CD4-positive, alpha-beta memory T cell (primary cell): Measurements from ENCODE around the gene PSIP1. TPM values are rescaled to one million over a fixed set of nuclear protein-coding genes. Genes with fewer than 3 reads are reported as not detected.

Experiments
- CTCF ChIA-PET: fragments of 350-600 bp; sonication (Branson Sonifier 250); formaldehyde crosslinking; loops from one replicate; lab custom pipeline; 2021; ENCODE audit warnings: inconsistent platforms; ENCODE audit not compliant: partially characterized antibody; lab: Charles Lee
- POLR2A ChIA-PET: fragments of 350-600 bp; sonication (Branson Sonifier 250); formaldehyde crosslinking; loops from one replicate; lab custom pipeline; 2021; ENCODE audit not compliant: partially characterized antibody; lab: Charles Lee
- DNase-seq, 5 donors: peaks; one replicate each; pipeline versions ENCODE4 v3.0.0 to v3.0.0-alpha.2; 2020 to 2022; ENCODE audit warnings: mixed read lengths in 1 of 5
- H3K27ac ChIP-seq: one replicate; pipeline ENCODE4 v1.7.0; 2013; ENCODE audit warnings: low read depth, low read length
- H3K27me3 ChIP-seq: 2 replicates; pipeline ENCODE4 v1.7.0; 2013; ENCODE audit warnings: mild to moderate bottlenecking, low read length, moderate library complexity; ENCODE audit not compliant: insufficient read depth
- H3K36me3 ChIP-seq: 2 replicates; pipeline ENCODE4 v1.7.0; 2013; ENCODE audit warnings: mild to moderate bottlenecking, low read length, moderate library complexity; ENCODE audit not compliant: insufficient read depth
- H3K4me1 ChIP-seq: 2 replicates; pipeline ENCODE4 v1.7.0; 2013; ENCODE audit warnings: mild to moderate bottlenecking, low read length, moderate library complexity; ENCODE audit not compliant: insufficient read depth
- H3K4me3 ChIP-seq, 2 donors: one replicate each; pipeline ENCODE4 v1.7.0; 2013; ENCODE audit warnings: low read length in 2 of 2, mild to moderate bottlenecking in 1 of 2
- H3K9me3 ChIP-seq, 2 donors: one replicate each; pipeline ENCODE4 v1.7.0; 2013; ENCODE audit warnings: low read length in 2 of 2, control low read depth in 1 of 2; ENCODE audit not compliant: control insufficient read depth in 1 of 2
- H3K27ac Mint-ChIP-seq, 7 donors: one replicate each; pipeline ENCODE4 v1.8.0; 2020 to 2021; ENCODE audit warnings: mixed read lengths in 7 of 7, mild to moderate bottlenecking in 6 of 7, inconsistent platforms in 3 of 7, moderate library complexity in 3 of 7
- H3K27me3 Mint-ChIP-seq, 2 donors: one replicate each; pipeline ENCODE4 v1.8.0; 2020 to 2021; ENCODE audit warnings: mixed read lengths in 2 of 2
- H3K36me3 Mint-ChIP-seq, 2 donors: one replicate each; pipeline ENCODE4 v1.8.0; 2020 to 2021; ENCODE audit warnings: mixed read lengths in 2 of 2, inconsistent platforms in 1 of 2, mild to moderate bottlenecking in 1 of 2
- H3K4me1 Mint-ChIP-seq, 4 donors: one replicate each; pipeline ENCODE4 v1.8.0; 2020 to 2021; ENCODE audit warnings: mixed read lengths in 4 of 4, mild to moderate bottlenecking in 1 of 4
- H3K4me3 Mint-ChIP-seq, 8 donors: one replicate each; pipeline ENCODE4 v1.8.0; 2020 to 2021; ENCODE audit warnings: mixed read lengths in 8 of 8, mild to moderate bottlenecking in 7 of 8, moderate library complexity in 6 of 8, inconsistent platforms in 3 of 8
- H3K9me3 Mint-ChIP-seq, 8 donors: one replicate each; pipeline ENCODE4 v1.8.0; 2020 to 2021; ENCODE audit warnings: mixed read lengths in 8 of 8, mild to moderate bottlenecking in 5 of 8, inconsistent platforms in 3 of 8, moderate library complexity in 1 of 8
- intact Hi-C: fragments of 100-400 bp; cut with micrococcal nuclease; formaldehyde crosslinking; loops from one replicate; pipeline ENCODE4 v1.15.1; 2023
- polyA plus RNA-seq, 2 donors: library from polyadenylated mRNA; unstranded; fragments of 300-500 nt; fragmentation: Illumina TruSeq; gene quantifications; one replicate each; pipeline ENCODE4 v1.2.3, GENCODE V29; 2021
- total RNA-seq, 2 experiments: library from RNA; stranded (reverse); gene quantifications; one replicate each; pipeline ENCODE4 v1.2.3, GENCODE V29; 2021

Gene PSIP1
- total RNA-seq = 100 to 1,000 TPM; 181 to 188 TPM
- polyA plus RNA-seq = 100 to 1,000 TPM in 1 of 2 donors, 10 to 100 TPM in 1; 75.1 to 144 TPM

- H3K9me3 Mint-ChIP-seq = peaks cover 0 to 4% (median 0%) of the 10 kb centered on the region in 8 donors
- Histone ChIP-seq H3K27ac (peak within 1 kb of the TSS; percentile 83), H3K4me1 (peaks cover 51% of the 10 kb centered on the region), H3K4me3 (peak within 1 kb of the TSS; percentile 53 to 67), H3K27me3 (no peaks in the 10 kb centered on the region), H3K36me3 (peaks cover 18% of the 10 kb centered on the region), H3K9me3 (no peaks in the 10 kb centered on the region)
- intact Hi-C loops = loop anchor here (1.0 to 5.0 kb wide), 6 partner anchors 9 to 204 kb away; partner anchors contain the start of genes SNAPC3 and TTC39B
- peak within 1 kb of the TSS; percentile 90 to 98 (median 96) for H3K4me3 Mint-ChIP-seq
- peak; percentile 93 to 95 (median 94) for DNase-seq
- H3K27ac Mint-ChIP-seq = peak within 1 kb of the TSS; percentile 94 to 100 (median 99)
- ChIA-PET POLR2A (interaction anchor here (0.6 to 3.7 kb wide), 30 partner anchors 9 to 215 kb away, joined by 3 to 67 read pairs (median 8); partner anchors contain the start of genes CCDC171, SNAPC3 and TTC39B), CTCF (interaction anchor here (1.1 to 4.2 kb wide), 6 partner anchors 15 to 254 kb away, joined by 3 to 29 read pairs (median 4); partner anchors contain the start of gene CCDC171)
- peaks cover 27 to 40% of the 10 kb centered on the region in 2 donors for H3K36me3 Mint-ChIP-seq
- H3K4me1 Mint-ChIP-seq = peaks cover 43 to 60% (median 53%) of the 10 kb centered on the region in 4 donors
- H3K27me3 Mint-ChIP-seq = no peaks in the 10 kb centered on the region
Observed at GRCh38 chr9:15510789-15511575, at the start of gene PSIP1. Gene PSIP1 (minus strand): TSS chr9:15510970. CDS start chr9:15510188, 782 bp downstream.

- Histone ChIP-seq H3K9me3 (no peaks in the 10 kb centered on the region), H3K4me1 (peaks cover 18% of the 10 kb centered on the region), H3K27me3 (no peaks in the 10 kb centered on the region), H3K27ac (peak overlapping the region; percentile 45), H3K36me3 (no peaks in the 10 kb centered on the region), H3K4me3 (peak overlapping the region; percentile 79 to 93)
- POLR2A ChIA-PET = interaction anchor here (1.1 to 2.7 kb wide), 4 partner anchors 35 to 246 kb away, joined by 3 to 67 read pairs (median 8); partner anchors contain the start of genes PSIP1, SNAPC3 and TTC39B
- H3K27me3 Mint-ChIP-seq = no peaks in the 10 kb centered on the region
- intact Hi-C loops = loop anchor here (1.0 to 2.0 kb wide), 2 partner anchors 53 to 255 kb away; no protein-coding TSS in a partner anchor
- DNase-seq = no peak
- H3K9me3 Mint-ChIP-seq = peaks cover 0 to 7% (median 0%) of the 10 kb centered on the region in 8 donors
- H3K4me3 Mint-ChIP-seq = peak overlapping the region; percentile 87 to 97 (median 96)
- peaks cover 0 to 9% of the 10 kb centered on the region in 2 donors for H3K36me3 Mint-ChIP-seq
- CTCF ChIA-PET = interaction anchor here (0.6 to 4.3 kb wide), 8 partner anchors 10 to 276 kb away, joined by 3 to 29 read pairs (median 4); partner anchors contain the start of gene PSIP1
- H3K27ac Mint-ChIP-seq = peak overlapping the region in 5 of 7 donors; percentile 25 to 91 (median 88)
- peaks cover 4 to 22% (median 10%) of the 10 kb centered on the region in 4 donors for H3K4me1 Mint-ChIP-seq
Observed at GRCh38 chr9:15553528-15553898, 42.7 kb upstream of the PSIP1 start.

- Mint-ChIP-seq H3K27me3 (no peaks in the 10 kb centered on the region), H3K9me3 (peaks cover 0 to 7% (median 0%) of the 10 kb centered on the region in 8 donors), H3K36me3 (peaks cover 0 to 9% of the 10 kb centered on the region in 2 donors), H3K4me3 (peak within 1 kb of the TSS; percentile 87 to 97 (median 96)), H3K4me1 (peaks cover 4 to 22% (median 10%) of the 10 kb centered on the region in 4 donors), H3K27ac (peak within 1 kb of the TSS; percentile 69 to 91 (median 87))
- H3K36me3 ChIP-seq = no peaks in the 10 kb centered on the region
- CTCF ChIA-PET = interaction anchor here (0.6 to 4.3 kb wide), 11 partner anchors 9 to 275 kb away, joined by 3 to 29 read pairs (median 5); partner anchors contain the start of gene PSIP1
- H3K4me3 ChIP-seq = peak within 1 kb of the TSS; percentile 79 to 93
- intact Hi-C loops = loop anchor here (1.0 to 2.0 kb wide), 4 partner anchors 42 to 254 kb away; partner anchors contain the start of gene SNAPC3
- no peaks in the 10 kb centered on the region for H3K9me3 ChIP-seq
- H3K4me1 ChIP-seq = peaks cover 18% of the 10 kb centered on the region
- H3K27ac ChIP-seq = peak within 1 kb of the TSS; percentile 45
- no peaks in the 10 kb centered on the region for H3K27me3 ChIP-seq
- POLR2A ChIA-PET = interaction anchor here (1.0 to 2.7 kb wide), 7 partner anchors 34 to 251 kb away, joined by 3 to 67 read pairs (median 3); partner anchors contain the start of genes PSIP1, SNAPC3 and TTC39B
- peak; percentile 85 to 90 (median 87) for DNase-seq
Observed at GRCh38 chr9:15552636-15553527, 42.1 kb upstream of the PSIP1 start, which contains the start of gene CCDC171. Gene CCDC171 (plus strand): TSS chr9:15553043. CDS start chr9:15564089, 11,046 bp downstream.

GRCh38 chr9:15549611-15550010 lies 38.8 kb upstream of the PSIP1 start:
- ChIA-PET CTCF (no interaction called here), POLR2A (no interaction called here)
- Mint-ChIP-seq H3K4me1 (peaks cover 4 to 22% (median 10%) of the 10 kb centered on the region in 4 donors), H3K27me3 (no peaks in the 10 kb centered on the region), H3K4me3 (peak overlapping the region in 1 of 8 donors; percentile 22), H3K9me3 (peaks cover 0 to 7% (median 0%) of the 10 kb centered on the region in 8 donors), H3K27ac (peak overlapping the region in 1 of 7 donors; percentile 45), H3K36me3 (peaks cover 0 to 9% of the 10 kb centered on the region in 2 donors)
- Histone ChIP-seq H3K36me3 (no peaks in the 10 kb centered on the region), H3K4me1 (peaks cover 18% of the 10 kb centered on the region), H3K9me3 (no peaks in the 10 kb centered on the region), H3K4me3 (no peak overlapping the region), H3K27me3 (no peaks in the 10 kb centered on the region), H3K27ac (no peak overlapping the region)
- no peak for DNase-seq
- intact Hi-C loops = no loop called here

- H3K4me1 ChIP-seq = no peaks in the 10 kb centered on the region
- H3K36me3 Mint-ChIP-seq = no peaks in the 10 kb centered on the region
- no peak for DNase-seq
- H3K36me3 ChIP-seq = no peaks in the 10 kb centered on the region
- no peaks in the 10 kb centered on the region for H3K9me3 Mint-ChIP-seq
- ChIA-PET CTCF (interaction anchor here (1.4 to 2.6 kb wide), 2 partner anchors 9 to 10 kb away, joined by 5 to 9 read pairs; partner anchors contain the start of gene CCDC171), POLR2A (no interaction called here)
- no peak overlapping the region for H3K27ac ChIP-seq
- H3K4me3 ChIP-seq = no peak overlapping the region
- peaks cover 0 to 1% of the 10 kb centered on the region in 2 donors for H3K27me3 Mint-ChIP-seq
- no peak overlapping the region for H3K4me3 Mint-ChIP-seq
- H3K27ac Mint-ChIP-seq = no peak overlapping the region
- no peaks in the 10 kb centered on the region for H3K9me3 ChIP-seq
- intact Hi-C loops = no loop called here
- no peaks in the 10 kb centered on the region for H3K27me3 ChIP-seq
- no peaks in the 10 kb centered on the region for H3K4me1 Mint-ChIP-seq
Observed at GRCh38 chr9:15543047-15543813, 32.5 kb upstream of the PSIP1 start.

- CTCF ChIA-PET = interaction anchor here (1.4 to 2.6 kb wide), 2 partner anchors 9 to 10 kb away, joined by 5 to 9 read pairs; partner anchors contain the start of gene CCDC171
- intact Hi-C loops = no loop called here
Observed at GRCh38 chr9:15542624-15543023, 31.9 kb upstream of the PSIP1 start.

More at GRCh38 chr9:15542624-15543023, 31.9 kb upstream of the PSIP1 start:
- peaks cover 0 to 1% of the 10 kb centered on the region in 2 donors for H3K27me3 Mint-ChIP-seq
- H3K27ac Mint-ChIP-seq = no peak overlapping the region
- H3K4me3 ChIP-seq = no peak overlapping the region
- no peaks in the 10 kb centered on the region for H3K36me3 Mint-ChIP-seq
- H3K36me3 ChIP-seq = no peaks in the 10 kb centered on the region
- no peaks in the 10 kb centered on the region for H3K9me3 ChIP-seq
- DNase-seq = no peak
- POLR2A ChIA-PET = no interaction called here
- H3K4me1 ChIP-seq = no peaks in the 10 kb centered on the region
- H3K9me3 Mint-ChIP-seq = no peaks in the 10 kb centered on the region
- no peak overlapping the region for H3K27ac ChIP-seq
- no peaks in the 10 kb centered on the region for H3K4me1 Mint-ChIP-seq
- no peaks in the 10 kb centered on the region for H3K27me3 ChIP-seq
- no peak overlapping the region for H3K4me3 Mint-ChIP-seq
